Erythroblast (primary cell): ENCODE measurements around the gene PLCH1.

Experiments used
- DNase-seq, 2 experiments: peaks; one replicate each; lab custom pipeline; 2025; lab: John Stamatoyannopoulos, UW
- GATA1 ChIP-seq: IDR thresholded peaks from 2 replicates; pipeline ENCODE4 v1.6.1; 2011; ENCODE audit warnings: low read depth, mild to moderate bottlenecking, control low read depth, low read length, moderate library complexity
- POLR2A ChIP-seq: IDR thresholded peaks from 2 replicates; pipeline ENCODE4 v1.6.1; 2011; ENCODE audit warnings: mild to moderate bottlenecking, low read length

PLCH1 gene

GRCh38 chr3:155739154-155739553, 5.7 kb downstream of the PLCH1 start:
- TF ChIP-seq GATA1 (no peak), POLR2A (no peak)
- DNase-seq: no peak

- TF ChIP-seq GATA1: no peak
- TF ChIP-seq POLR2A: no peak
- no peak for DNase-seq
Observed at GRCh38 chr3:155738580-155739076, 6.2 kb downstream of the PLCH1 start.

GRCh38 chr3:155737844-155738460, 6.9 kb downstream of the PLCH1 start:
- DNase-seq: no peak
- no peak for TF ChIP-seq GATA1
- no peak for TF ChIP-seq POLR2A

GRCh38 chr3:155736381-155736780, 8.5 kb downstream of the PLCH1 start:
- TF ChIP-seq POLR2A (no peak), GATA1 (no peak)
- DNase-seq: no peak

- peak in 1 of 2 experiments; percentile 3 for DNase-seq
- TF ChIP-seq GATA1: no peak
- no peak for TF ChIP-seq POLR2A
Observed at GRCh38 chr3:155730843-155731242, 14.0 kb downstream of the PLCH1 start.

- TF ChIP-seq POLR2A (no peak), GATA1 (no peak)
- no peak for DNase-seq
Observed at GRCh38 chr3:155727836-155728235, 17.0 kb downstream of the PLCH1 start.

GRCh38 chr3:155714295-155714718, 30.6 kb downstream of the PLCH1 start:
- DNase-seq: no peak
- TF ChIP-seq POLR2A: no peak
- no peak for TF ChIP-seq GATA1

GRCh38 chr3:155712008-155712407, 32.9 kb downstream of the PLCH1 start:
- DNase-seq: no peak
- no peak for TF ChIP-seq GATA1
- TF ChIP-seq POLR2A: no peak

- TF ChIP-seq GATA1 (no peak), POLR2A (no peak)
- DNase-seq: no peak
Observed at GRCh38 chr3:155704771-155705559, 39.9 kb downstream of the PLCH1 start.

- TF ChIP-seq POLR2A (no peak), GATA1 (no peak)
- no peak for DNase-seq
Observed at GRCh38 chr3:155704061-155704460, 40.8 kb downstream of the PLCH1 start.

- DNase-seq: no peak
- TF ChIP-seq POLR2A (no peak), GATA1 (no peak)
Observed at GRCh38 chr3:155702745-155703591, 41.9 kb downstream of the PLCH1 start.

GRCh38 chr3:155701882-155702465, 42.9 kb downstream of the PLCH1 start:
- no peak for TF ChIP-seq POLR2A
- no peak for TF ChIP-seq GATA1

GRCh38 chr3:155697542-155697941, 47.3 kb downstream of the PLCH1 start:
- no peak for TF ChIP-seq GATA1
- no peak for TF ChIP-seq POLR2A
- no peak for DNase-seq

More at GRCh38 chr3:155701882-155702465, 42.9 kb downstream of the PLCH1 start:
- DNase-seq: peak; percentile 43 to 60
